ENCODE measurements around the gene METAP1D.

DNA sequence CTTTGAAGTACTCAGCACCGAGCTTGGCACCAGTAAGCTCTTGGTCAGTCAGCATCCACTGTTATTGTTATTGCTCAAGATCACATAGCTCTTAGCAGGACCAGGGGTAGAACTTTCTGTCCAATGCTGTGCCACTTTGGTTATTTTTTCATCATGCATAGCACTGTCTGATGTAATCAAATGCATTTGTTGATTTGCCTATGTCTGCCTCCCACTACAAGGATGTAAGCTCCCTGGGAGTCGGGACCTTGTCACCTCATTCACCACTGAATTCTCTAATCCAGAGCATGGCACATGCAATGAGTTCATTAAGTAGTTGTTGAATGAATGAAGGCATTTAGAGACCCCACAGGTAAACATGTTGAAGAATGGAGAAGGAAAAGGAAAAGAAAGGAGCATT, 56.5 kb downstream of the METAP1D start:
- TF ChIP-seq REST (IDR thresholded peaks at IDR 0.05; ENCODE audit: insufficient read depth in 1 of 2, low read depth in 2 of 2, low read length in 2 of 2) = no peak
- no peak for TF ChIP-seq FOXP2 (optimal IDR thresholded peaks at IDR 0.05; ENCODE audit: borderline replicate concordance, extremely low read depth, extremely low read length, insufficient read depth)
- TF ChIP-seq TAF1 (IDR thresholded peaks at IDR 0.05; ENCODE audit: borderline replicate concordance, insufficient read depth, low read length) = no peak
- no peak for TF ChIP-seq SIN3A (IDR thresholded peaks at IDR 0.05; ENCODE audit: borderline replicate concordance, insufficient read depth, low read length)
